ENCODE data around the gene SDK1. TPM values are rescaled to one million over a fixed set of nuclear protein-coding genes. Genes with fewer than 3 reads are reported as not detected.

Gene SDK1
- total RNA-seq, 2 donors from 2014 or later: 4.8 to 13.2 TPM

DNA sequence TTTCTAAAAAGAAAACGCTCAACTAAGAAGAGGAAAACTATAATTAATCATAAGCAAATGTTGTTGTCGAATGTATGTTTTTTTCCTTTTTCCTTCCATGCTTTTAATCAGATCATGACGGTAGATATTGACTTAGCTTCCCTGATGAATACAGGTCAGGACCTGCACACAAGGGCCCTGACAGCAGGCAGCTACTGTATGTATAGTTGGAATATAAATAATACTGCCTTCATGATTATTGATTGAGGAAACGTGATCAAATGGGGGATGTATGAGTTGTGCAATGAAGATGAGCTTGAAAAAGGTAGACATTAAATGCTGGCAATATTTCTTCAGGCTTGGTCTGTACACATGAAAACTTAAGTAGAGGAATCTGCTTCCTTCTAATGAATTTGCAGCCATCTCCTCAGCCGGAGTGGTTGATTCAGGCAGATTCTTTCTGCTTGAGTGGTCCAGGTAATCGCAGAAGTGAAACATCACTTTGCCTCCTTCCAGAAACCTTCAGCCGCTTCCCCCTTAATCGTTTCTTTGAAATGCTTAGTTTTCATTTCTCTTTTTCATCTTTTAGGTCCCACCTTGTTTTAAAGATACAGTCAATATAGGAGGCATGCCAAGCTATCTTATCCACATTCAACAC is 656.5 kb downstream of the SDK1 start:
- Histone ChIP-seq H3K4me3 (no peak overlapping the region), H3K36me3 (no peaks in the 10 kb centered on the region), H3K4me1 (replicated peaks) (no peaks in the 10 kb centered on the region), H3K27me3 (replicated peaks; ENCODE audit: insufficient read depth) (no peaks in the 10 kb centered on the region), H3K27ac (no peak overlapping the region), H3K9me3 (no peaks in the 10 kb centered on the region)
- intact Hi-C loops (cut with DNase I): no loop called here
- WGBS: 60% methylated on average over 8 of the region's 8 CpGs
- TF ChIP-seq POLR2A (IDR thresholded peaks at IDR 0.05) (no peak), POLR2AphosphoS5 (IDR thresholded peaks at IDR 0.05) (no peak)
- TF ChIP-seq, protein P1, sequence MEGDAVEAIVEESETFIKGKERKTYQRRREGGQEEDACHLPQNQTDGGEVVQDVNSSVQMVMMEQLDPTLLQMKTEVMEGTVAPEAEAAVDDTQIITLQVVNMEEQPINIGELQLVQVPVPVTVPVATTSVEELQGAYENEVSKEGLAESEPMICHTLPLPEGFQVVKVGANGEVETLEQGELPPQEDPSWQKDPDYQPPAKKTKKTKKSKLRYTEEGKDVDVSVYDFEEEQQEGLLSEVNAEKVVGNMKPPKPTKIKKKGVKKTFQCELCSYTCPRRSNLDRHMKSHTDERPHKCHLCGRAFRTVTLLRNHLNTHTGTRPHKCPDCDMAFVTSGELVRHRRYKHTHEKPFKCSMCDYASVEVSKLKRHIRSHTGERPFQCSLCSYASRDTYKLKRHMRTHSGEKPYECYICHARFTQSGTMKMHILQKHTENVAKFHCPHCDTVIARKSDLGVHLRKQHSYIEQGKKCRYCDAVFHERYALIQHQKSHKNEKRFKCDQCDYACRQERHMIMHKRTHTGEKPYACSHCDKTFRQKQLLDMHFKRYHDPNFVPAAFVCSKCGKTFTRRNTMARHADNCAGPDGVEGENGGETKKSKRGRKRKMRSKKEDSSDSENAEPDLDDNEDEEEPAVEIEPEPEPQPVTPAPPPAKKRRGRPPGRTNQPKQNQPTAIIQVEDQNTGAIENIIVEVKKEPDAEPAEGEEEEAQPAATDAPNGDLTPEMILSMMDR (IDR thresholded peaks at IDR 0.05): no peak
- no peak for DNase-seq (ENCODE audit: low spot score)

DNA sequence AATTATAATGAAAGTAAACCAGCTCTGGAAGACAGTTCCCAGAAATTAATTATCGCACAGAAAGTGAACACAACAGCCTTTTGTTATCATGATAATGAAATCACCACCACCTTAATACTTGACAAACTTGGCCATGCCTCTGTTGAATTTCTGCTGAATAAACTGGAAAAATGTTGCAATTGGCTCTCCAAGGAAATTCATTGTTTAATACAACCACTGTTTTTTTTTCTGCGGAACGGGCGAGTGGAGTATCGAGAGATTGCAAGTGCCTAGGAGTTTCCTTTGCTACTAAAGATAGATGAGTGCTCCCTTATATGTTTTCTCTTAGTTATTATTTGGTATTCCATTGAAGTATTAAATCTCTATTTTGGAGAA is 657.0 kb downstream of the SDK1 start:
- Histone ChIP-seq H3K27me3 (replicated peaks; ENCODE audit: insufficient read depth) (no peaks in the 10 kb centered on the region), H3K9me3 (no peaks in the 10 kb centered on the region), H3K4me1 (replicated peaks) (no peaks in the 10 kb centered on the region), H3K27ac (no peak overlapping the region), H3K4me3 (no peak overlapping the region), H3K36me3 (no peaks in the 10 kb centered on the region)
- intact Hi-C loops (cut with DNase I): no loop called here
- WGBS: 38% methylated on average over 5 of the region's 5 CpGs
- no peak for TF ChIP-seq POLR2A (IDR thresholded peaks at IDR 0.05)
- no peak for TF ChIP-seq POLR2AphosphoS5 (IDR thresholded peaks at IDR 0.05)
- TF ChIP-seq, protein P1 (IDR thresholded peaks at IDR 0.05): no peak
- DNase-seq (ENCODE audit: low spot score): no peak

- no peaks in the 10 kb centered on the region for H3K4me1 ChIP-seq (replicated peaks)
- H3K27me3 ChIP-seq (replicated peaks; ENCODE audit: insufficient read depth): no peaks in the 10 kb centered on the region
- WGBS: 88% methylated on average over 6 of the region's 6 CpGs
- intact Hi-C loops (cut with DNase I): no loop called here
- no peak for DNase-seq (ENCODE audit: low spot score)
- H3K4me3 ChIP-seq: no peak overlapping the region
- no peak overlapping the region for H3K27ac ChIP-seq
- TF ChIP-seq, protein P1 (IDR thresholded peaks at IDR 0.05): no peak
- TF ChIP-seq POLR2A (IDR thresholded peaks at IDR 0.05): no peak
- no peak for TF ChIP-seq POLR2AphosphoS5 (IDR thresholded peaks at IDR 0.05)
- H3K36me3 ChIP-seq: no peaks in the 10 kb centered on the region
- H3K9me3 ChIP-seq: no peaks in the 10 kb centered on the region
Measured at GRCh38 chr7:3959364-3959763, 658.3 kb downstream of the SDK1 start.

DNA sequence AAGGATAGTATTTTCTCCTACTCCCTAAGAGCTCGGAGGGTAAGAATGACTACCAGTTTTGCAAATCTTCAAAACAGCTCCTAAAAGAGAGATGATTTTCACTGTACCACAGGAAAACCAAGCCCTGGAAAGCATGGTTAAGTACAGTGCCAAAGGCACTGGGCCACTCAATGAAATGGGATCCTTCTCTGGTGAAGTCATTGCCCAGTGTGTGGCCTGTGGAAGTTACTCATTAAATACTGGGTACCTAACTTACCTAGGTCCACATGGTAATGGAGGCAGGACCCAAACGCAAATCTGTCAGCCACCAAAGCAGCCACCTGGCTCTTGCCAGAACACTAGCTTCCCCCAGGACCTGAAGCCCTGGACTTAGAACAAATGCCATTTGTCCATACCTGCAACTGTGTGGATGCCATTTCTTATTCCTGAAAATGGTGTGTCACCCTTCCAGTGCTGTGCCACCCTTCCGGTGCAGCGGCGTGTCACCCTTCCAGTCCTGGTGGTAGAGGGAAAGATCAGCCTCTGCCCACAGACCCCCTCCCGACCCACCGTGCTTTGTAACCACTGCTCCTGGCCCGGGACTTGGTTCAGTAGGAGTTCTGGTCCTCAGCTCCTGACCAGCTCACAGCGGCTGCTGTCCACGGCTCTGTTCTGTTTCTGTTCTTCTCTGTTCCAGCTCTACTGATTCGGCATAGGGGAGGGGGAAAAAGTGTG is 659.2 kb downstream of the SDK1 start:
- intact Hi-C loops (cut with DNase I): no loop called here
- H3K9me3 ChIP-seq: no peaks in the 10 kb centered on the region
- no peak for DNase-seq (ENCODE audit: low spot score)
- H3K27me3 ChIP-seq (replicated peaks; ENCODE audit: insufficient read depth): no peaks in the 10 kb centered on the region
- H3K4me3 ChIP-seq: no peak overlapping the region
- TF ChIP-seq, protein P1 (IDR thresholded peaks at IDR 0.05): no peak
- TF ChIP-seq POLR2AphosphoS5 (IDR thresholded peaks at IDR 0.05) (no peak), POLR2A (IDR thresholded peaks at IDR 0.05) (no peak)
- H3K36me3 ChIP-seq: no peaks in the 10 kb centered on the region
- no peak overlapping the region for H3K27ac ChIP-seq
- WGBS: 47% methylated on average over 11 of the region's 11 CpGs
- H3K4me1 ChIP-seq (replicated peaks): no peaks in the 10 kb centered on the region

GRCh38 chr7:3960942-3961341 is 659.9 kb downstream of the SDK1 start:
- H3K4me3 ChIP-seq: no peak overlapping the region
- TF ChIP-seq POLR2A (IDR thresholded peaks at IDR 0.05) (no peak), POLR2AphosphoS5 (IDR thresholded peaks at IDR 0.05) (no peak)
- TF ChIP-seq, protein P1 (IDR thresholded peaks at IDR 0.05): no peak
- no peaks in the 10 kb centered on the region for H3K27me3 ChIP-seq (replicated peaks; ENCODE audit: insufficient read depth)
- WGBS: 64% methylated on average over 3 of the region's 3 CpGs
- H3K4me1 ChIP-seq (replicated peaks): no peaks in the 10 kb centered on the region
- no peak overlapping the region for H3K27ac ChIP-seq
- intact Hi-C loops (cut with DNase I): no loop called here
- DNase-seq (ENCODE audit: low spot score): no peak
- no peaks in the 10 kb centered on the region for H3K9me3 ChIP-seq
- H3K36me3 ChIP-seq: no peaks in the 10 kb centered on the region
